OCI-LY3 (cell line): ENCODE measurements around the gene SCARB1.

Source experiments
- EZH2phosphoT487 ChIP-seq: fragments of 200-600 bp; shearing (Covaris generic); IDR thresholded peaks from 2 replicates; pipeline ENCODE4 v1.6.1; 2018; ENCODE audit warnings: antibody characterized with exemption, mixed run types, low read depth
- TF ChIP-seq, protein P1 (sequence below): fragments of 200-600, 300-600 bp; sonication (generic); IDR thresholded peaks from 2 replicates; pipeline ENCODE4 v1.5.1; 2014; ENCODE audit warnings: antibody characterized with exemption, low read length, low read depth

- TF ChIP-seq, protein P1, sequence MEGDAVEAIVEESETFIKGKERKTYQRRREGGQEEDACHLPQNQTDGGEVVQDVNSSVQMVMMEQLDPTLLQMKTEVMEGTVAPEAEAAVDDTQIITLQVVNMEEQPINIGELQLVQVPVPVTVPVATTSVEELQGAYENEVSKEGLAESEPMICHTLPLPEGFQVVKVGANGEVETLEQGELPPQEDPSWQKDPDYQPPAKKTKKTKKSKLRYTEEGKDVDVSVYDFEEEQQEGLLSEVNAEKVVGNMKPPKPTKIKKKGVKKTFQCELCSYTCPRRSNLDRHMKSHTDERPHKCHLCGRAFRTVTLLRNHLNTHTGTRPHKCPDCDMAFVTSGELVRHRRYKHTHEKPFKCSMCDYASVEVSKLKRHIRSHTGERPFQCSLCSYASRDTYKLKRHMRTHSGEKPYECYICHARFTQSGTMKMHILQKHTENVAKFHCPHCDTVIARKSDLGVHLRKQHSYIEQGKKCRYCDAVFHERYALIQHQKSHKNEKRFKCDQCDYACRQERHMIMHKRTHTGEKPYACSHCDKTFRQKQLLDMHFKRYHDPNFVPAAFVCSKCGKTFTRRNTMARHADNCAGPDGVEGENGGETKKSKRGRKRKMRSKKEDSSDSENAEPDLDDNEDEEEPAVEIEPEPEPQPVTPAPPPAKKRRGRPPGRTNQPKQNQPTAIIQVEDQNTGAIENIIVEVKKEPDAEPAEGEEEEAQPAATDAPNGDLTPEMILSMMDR: no peak
- TF ChIP-seq EZH2phosphoT487: no peak
Measured at GRCh38 chr12:124866195-124866882, 2.7 kb upstream of the SCARB1 start.
